Measurements from ENCODE around the gene ZDHHC8. TPM values are rescaled to one million over a fixed set of nuclear protein-coding genes. Genes with fewer than 3 reads are reported as not detected.

Gene ZDHHC8
- total RNA-seq, 1 experiment from 2014 or later = 39.9 TPM

GRCh38 chr22:20151276-20151588 lies 19.6 kb downstream of the ZDHHC8 start:
- no peak for DNase-seq
- no peak overlapping the region for H3K4me3 Mint-ChIP-seq (ENCODE audit: unreplicated experiment)
- ChIA-PET CTCF (no interaction called here), POLR2A (no interaction called here)
- no peaks in the 10 kb centered on the region for H3K36me3 ChIP-seq (ENCODE audit: control insufficient read depth, insufficient read depth, low read length)
- H3K9me3 Mint-ChIP-seq (ENCODE audit: unreplicated experiment) = no peaks in the 10 kb centered on the region
- H3K27ac Mint-ChIP-seq (ENCODE audit: unreplicated experiment) = peak overlapping the region; percentile 57
- H3K27me3 Mint-ChIP-seq (ENCODE audit: insufficient read depth, unreplicated experiment) = no peaks in the 10 kb centered on the region
- no peaks in the 10 kb centered on the region for H3K4me1 ChIP-seq
- no peaks in the 10 kb centered on the region for H3K4me1 Mint-ChIP-seq (ENCODE audit: low read depth, unreplicated experiment)
- no peaks in the 10 kb centered on the region for H3K27me3 ChIP-seq (replicated peaks; ENCODE audit: control insufficient read depth, insufficient read depth, low read length)
- no peaks in the 10 kb centered on the region for H3K36me3 Mint-ChIP-seq (ENCODE audit: insufficient read depth, unreplicated experiment)
- no peak overlapping the region for H3K4me3 ChIP-seq (ENCODE audit: low read depth, low read length)
- intact Hi-C loops (cut with micrococcal nuclease; ENCODE audit: unreplicated experiment) = no loop called here
- no peaks in the 10 kb centered on the region for H3K9me3 ChIP-seq
- TF ChIP-seq, protein P1, sequence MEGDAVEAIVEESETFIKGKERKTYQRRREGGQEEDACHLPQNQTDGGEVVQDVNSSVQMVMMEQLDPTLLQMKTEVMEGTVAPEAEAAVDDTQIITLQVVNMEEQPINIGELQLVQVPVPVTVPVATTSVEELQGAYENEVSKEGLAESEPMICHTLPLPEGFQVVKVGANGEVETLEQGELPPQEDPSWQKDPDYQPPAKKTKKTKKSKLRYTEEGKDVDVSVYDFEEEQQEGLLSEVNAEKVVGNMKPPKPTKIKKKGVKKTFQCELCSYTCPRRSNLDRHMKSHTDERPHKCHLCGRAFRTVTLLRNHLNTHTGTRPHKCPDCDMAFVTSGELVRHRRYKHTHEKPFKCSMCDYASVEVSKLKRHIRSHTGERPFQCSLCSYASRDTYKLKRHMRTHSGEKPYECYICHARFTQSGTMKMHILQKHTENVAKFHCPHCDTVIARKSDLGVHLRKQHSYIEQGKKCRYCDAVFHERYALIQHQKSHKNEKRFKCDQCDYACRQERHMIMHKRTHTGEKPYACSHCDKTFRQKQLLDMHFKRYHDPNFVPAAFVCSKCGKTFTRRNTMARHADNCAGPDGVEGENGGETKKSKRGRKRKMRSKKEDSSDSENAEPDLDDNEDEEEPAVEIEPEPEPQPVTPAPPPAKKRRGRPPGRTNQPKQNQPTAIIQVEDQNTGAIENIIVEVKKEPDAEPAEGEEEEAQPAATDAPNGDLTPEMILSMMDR (IDR thresholded peaks at IDR 0.05; ENCODE audit: insufficient read depth in 1 of 2, low read depth in 1 of 2, low read length in 1 of 2, severe bottlenecking in 1 of 2, unreplicated experiment in 1 of 2) = no peak
- BruUV-seq (replicated peaks) = no TSS peak

DNA sequence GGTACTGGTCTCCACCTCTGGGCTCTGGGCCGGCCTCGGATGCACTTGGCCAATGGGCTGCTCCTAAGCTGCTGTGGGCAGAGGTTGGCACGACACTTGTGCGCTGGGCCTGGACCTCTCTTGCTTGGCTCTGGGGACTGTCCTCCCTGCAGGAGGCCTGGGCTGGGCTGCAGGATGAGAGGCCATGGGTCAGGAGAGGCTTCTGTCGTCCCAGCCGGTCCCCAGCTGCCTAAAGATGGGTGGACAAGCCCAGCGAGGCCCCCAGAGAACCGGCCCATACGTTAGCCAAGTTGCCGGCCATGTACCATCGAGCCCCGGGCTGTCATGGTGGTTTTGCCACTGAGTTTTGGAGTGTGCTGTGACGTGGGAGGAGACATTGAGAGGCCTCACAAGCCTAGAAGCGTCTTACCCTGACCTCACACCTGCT lies 20.9 kb downstream of the ZDHHC8 start:
- H3K27me3 Mint-ChIP-seq (ENCODE audit: insufficient read depth, unreplicated experiment) = no peaks in the 10 kb centered on the region
- H3K9me3 Mint-ChIP-seq (ENCODE audit: unreplicated experiment) = no peaks in the 10 kb centered on the region
- POLR2A ChIA-PET = no interaction called here
- TF ChIP-seq, protein P1 (IDR thresholded peaks at IDR 0.05; ENCODE audit: insufficient read depth in 1 of 2, low read depth in 1 of 2, low read length in 1 of 2, severe bottlenecking in 1 of 2, unreplicated experiment in 1 of 2) = no peak
- no peak overlapping the region for H3K4me3 Mint-ChIP-seq (ENCODE audit: unreplicated experiment)
- intact Hi-C loops (cut with micrococcal nuclease; ENCODE audit: unreplicated experiment) = no loop called here
- no peak overlapping the region for H3K4me3 ChIP-seq (ENCODE audit: low read depth, low read length)
- BruUV-seq (replicated peaks) = no TSS peak
- H3K4me1 ChIP-seq = no peaks in the 10 kb centered on the region
- H3K4me1 Mint-ChIP-seq (ENCODE audit: low read depth, unreplicated experiment) = no peaks in the 10 kb centered on the region
- no peaks in the 10 kb centered on the region for H3K9me3 ChIP-seq
- CTCF ChIA-PET = no interaction called here
- no peak for DNase-seq
- no peaks in the 10 kb centered on the region for H3K36me3 Mint-ChIP-seq (ENCODE audit: insufficient read depth, unreplicated experiment)
- H3K27me3 ChIP-seq (replicated peaks; ENCODE audit: control insufficient read depth, insufficient read depth, low read length) = no peaks in the 10 kb centered on the region
- no peaks in the 10 kb centered on the region for H3K36me3 ChIP-seq (ENCODE audit: control insufficient read depth, insufficient read depth, low read length)
- no peak overlapping the region for H3K27ac Mint-ChIP-seq (ENCODE audit: unreplicated experiment)

- Mint-ChIP-seq H3K36me3 (ENCODE audit: insufficient read depth, unreplicated experiment) (no peaks in the 10 kb centered on the region), H3K27ac (ENCODE audit: unreplicated experiment) (no peak overlapping the region), H3K27me3 (ENCODE audit: insufficient read depth, unreplicated experiment) (no peaks in the 10 kb centered on the region), H3K9me3 (ENCODE audit: unreplicated experiment) (no peaks in the 10 kb centered on the region), H3K4me3 (ENCODE audit: unreplicated experiment) (no peak overlapping the region), H3K4me1 (ENCODE audit: low read depth, unreplicated experiment) (no peaks in the 10 kb centered on the region)
- intact Hi-C loops (cut with micrococcal nuclease; ENCODE audit: unreplicated experiment) = no loop called here
- Histone ChIP-seq H3K4me3 (ENCODE audit: low read depth, low read length) (no peak overlapping the region), H3K4me1 (no peaks in the 10 kb centered on the region), H3K27me3 (replicated peaks; ENCODE audit: control insufficient read depth, insufficient read depth, low read length) (no peaks in the 10 kb centered on the region), H3K9me3 (no peaks in the 10 kb centered on the region), H3K36me3 (ENCODE audit: control insufficient read depth, insufficient read depth, low read length) (no peaks in the 10 kb centered on the region)
- TF ChIP-seq, protein P1 (IDR thresholded peaks at IDR 0.05; ENCODE audit: insufficient read depth in 1 of 2, low read depth in 1 of 2, low read length in 1 of 2, severe bottlenecking in 1 of 2, unreplicated experiment in 1 of 2) = peak in 1 of 2 experiments; percentile 22
- BruUV-seq (replicated peaks) = no TSS peak
- CTCF ChIA-PET = interaction anchor here (1.0 to 1.1 kb wide), 2 partner anchors 28 to 75 kb away, joined by 3 to 4 read pairs; no protein-coding TSS in a partner anchor
- DNase-seq = no peak
- POLR2A ChIA-PET = no interaction called here
Observed at GRCh38 chr22:20153945-20154344, 22.3 kb downstream of the ZDHHC8 start.

Measured in Caco-2 (cell line).